Tibial artery (tissue), 4 donors: ENCODE results near the gene ITPRID1.

Experiments
- DNase-seq, 2 donors: peaks; one replicate each; pipeline ENCODE4 v3.0.0-alpha.2; 2019
- H3K27ac ChIP-seq, 2 donors: fragments of 200-600 bp; sonication (generic) in 1 of 2; 1 replicate in 1 of 2; 2 replicates in 1 of 2; pipeline ENCODE4 v1.5.1; 2018 to 2019; ENCODE audit warnings: mild to moderate bottlenecking in 1 of 2
- H3K27me3 ChIP-seq, 2 donors: fragments of 200-600 bp; sonication (generic) in 1 of 2; one replicate each; pipeline versions ENCODE4 v1.5.1 to v1.6.0; 2016 to 2019
- H3K36me3 ChIP-seq, 3 donors: fragments of 200-600 bp; sonication (generic) in 2 of 3; one replicate each; pipeline ENCODE4 v1.5.1; 2016 to 2019; ENCODE audit warnings: mild to moderate bottlenecking in 2 of 3
- H3K4me1 ChIP-seq, 4 donors: fragments of 200-600 bp; sonication (generic) in 2 of 4; 1 replicate in 3 of 4; 2 replicates in 1 of 4; pipeline ENCODE4 v1.5.1; 2016 to 2019
- H3K4me3 ChIP-seq, 2 donors: fragments of 200-600 bp; sonication (generic) in 1 of 2; 1 replicate in 1 of 2; 2 replicates in 1 of 2; pipeline ENCODE4 v1.5.1; 2018 to 2019; ENCODE audit warnings: mild to moderate bottlenecking in 2 of 2
- H3K9me3 ChIP-seq, 3 donors: fragments of 200-600 bp; sonication (generic) in 1 of 3; one replicate each; pipeline ENCODE4 v1.5.1; 2016 to 2019
- CTCF ChIP-seq, 2 experiments: fragments of 200-600 bp in 1 of 2; fragments of 450-650 bp in 1 of 2; IDR thresholded peaks; one replicate each; pipeline ENCODE4 v1.5.1; 2017 to 2019; ENCODE audit warnings: antibody characterized with exemption in 2 of 2, mild to moderate bottlenecking in 1 of 2, moderate library complexity in 1 of 2
- intact Hi-C: fragments of 100-400 bp; cut with DNase I; formaldehyde crosslinking; loops from one replicate; pipeline ENCODE4 v1.15.0; 2023; ENCODE audit warnings: low total_unique reads

ITPRID1 gene

GRCh38 chr7:31583942-31584341 lies 70.1 kb downstream of the ITPRID1 start:
- no peak for DNase-seq
- Histone ChIP-seq H3K4me1 (no peaks in the 10 kb centered on the region), H3K36me3 (no peaks in the 10 kb centered on the region), H3K27ac (no peak overlapping the region), H3K4me3 (no peak overlapping the region), H3K27me3 (no peaks in the 10 kb centered on the region), H3K9me3 (peaks cover 0 to 7% (median 0%) of the 10 kb centered on the region in 3 donors)
- no peak for TF ChIP-seq CTCF (IDR thresholded peaks at IDR 0.05)
- intact Hi-C loops = no loop called here

- Histone ChIP-seq H3K27ac (no peak overlapping the region), H3K4me1 (no peaks in the 10 kb centered on the region), H3K4me3 (no peak overlapping the region), H3K9me3 (peaks cover 0 to 9% (median 0%) of the 10 kb centered on the region in 3 donors), H3K36me3 (no peaks in the 10 kb centered on the region), H3K27me3 (no peaks in the 10 kb centered on the region)
- TF ChIP-seq CTCF (IDR thresholded peaks at IDR 0.05) = no peak
- no peak for DNase-seq
- intact Hi-C loops = no loop called here
These were observed 81.5 kb downstream of the ITPRID1 start for GRCh38 chr7:31595390-31595789.

GRCh38 chr7:31602041-31602625 lies 88.2 kb downstream of the ITPRID1 start:
- H3K36me3 ChIP-seq = no peaks in the 10 kb centered on the region
- H3K27me3 ChIP-seq = no peaks in the 10 kb centered on the region
- no peak overlapping the region for H3K4me3 ChIP-seq
- no peak for TF ChIP-seq CTCF (IDR thresholded peaks at IDR 0.05)
- no peaks in the 10 kb centered on the region for H3K4me1 ChIP-seq
- H3K9me3 ChIP-seq = no peaks in the 10 kb centered on the region
- no peak for DNase-seq
- intact Hi-C loops = no loop called here
- H3K27ac ChIP-seq = no peak overlapping the region

GRCh38 chr7:31603046-31603445 lies 89.2 kb downstream of the ITPRID1 start:
- DNase-seq = no peak
- H3K9me3 ChIP-seq = no peaks in the 10 kb centered on the region
- intact Hi-C loops = no loop called here
- H3K27me3 ChIP-seq = no peaks in the 10 kb centered on the region
- no peak overlapping the region for H3K27ac ChIP-seq
- no peak for TF ChIP-seq CTCF (IDR thresholded peaks at IDR 0.05)
- H3K4me1 ChIP-seq = no peaks in the 10 kb centered on the region
- H3K36me3 ChIP-seq = no peaks in the 10 kb centered on the region
- no peak overlapping the region for H3K4me3 ChIP-seq

- TF ChIP-seq CTCF (IDR thresholded peaks at IDR 0.05) = no peak
- Histone ChIP-seq H3K9me3 (no peaks in the 10 kb centered on the region), H3K27me3 (no peaks in the 10 kb centered on the region), H3K4me1 (no peaks in the 10 kb centered on the region), H3K4me3 (no peak overlapping the region), H3K27ac (no peak overlapping the region), H3K36me3 (no peaks in the 10 kb centered on the region)
- intact Hi-C loops = no loop called here
- DNase-seq = no peak
These were observed 99.7 kb downstream of the ITPRID1 start for GRCh38 chr7:31613604-31614003.

- no peaks in the 10 kb centered on the region for H3K4me1 ChIP-seq
- no peak overlapping the region for H3K4me3 ChIP-seq
- intact Hi-C loops = loop anchor here (10.0 kb wide), 2 partner anchors 199 to 499 kb away; no protein-coding TSS in a partner anchor
- no peaks in the 10 kb centered on the region for H3K27me3 ChIP-seq
- no peak for DNase-seq
- no peaks in the 10 kb centered on the region for H3K36me3 ChIP-seq
- TF ChIP-seq CTCF (IDR thresholded peaks at IDR 0.05) = no peak
- H3K9me3 ChIP-seq = no peaks in the 10 kb centered on the region
- no peak overlapping the region for H3K27ac ChIP-seq
These were observed 119.6 kb downstream of the ITPRID1 start for GRCh38 chr7:31633467-31633866.
